ENCODE results near the gene CPS1. TPM values are rescaled to one million over a fixed set of nuclear protein-coding genes. Genes with fewer than 3 reads are reported as not detected.

Gene CPS1
- total RNA-seq, 1 donor from 2014 or later: 0.75 TPM

- no peak for ATAC-seq (ENCODE audit: low read depth)
Measured at GRCh38 chr2:210642333-210642732, 85.9 kb downstream of the CPS1 start.

GRCh38 chr2:210647151-210647550 lies 90.8 kb downstream of the CPS1 start:
- intact Hi-C loops (cut with micrococcal nuclease): no loop called here
- H3K27me3 Mint-ChIP-seq: no peaks in the 10 kb centered on the region
- H3K4me3 Mint-ChIP-seq: no peak overlapping the region
- no peaks in the 10 kb centered on the region for H3K9me3 Mint-ChIP-seq
- ChIA-PET CTCF (no interaction called here), POLR2A (no interaction called here)
- ATAC-seq (ENCODE audit: low read depth): no peak
- TF ChIP-seq CTCF (IDR thresholded peaks at IDR 0.05): no peak
- DNase-seq: no peak
- H3K4me1 Mint-ChIP-seq: no peaks in the 10 kb centered on the region
- no peaks in the 10 kb centered on the region for H3K36me3 Mint-ChIP-seq (ENCODE audit: low read depth)
- H3K27ac Mint-ChIP-seq: no peak overlapping the region

More at GRCh38 chr2:210642333-210642732, 85.9 kb downstream of the CPS1 start:
- DNase-seq: no peak
- ChIA-PET CTCF (no interaction called here), POLR2A (no interaction called here)
- peaks cover 3% of the 10 kb centered on the region for H3K9me3 Mint-ChIP-seq
- H3K4me3 Mint-ChIP-seq: no peak overlapping the region
- no peak overlapping the region for H3K27ac Mint-ChIP-seq
- H3K4me1 Mint-ChIP-seq: no peaks in the 10 kb centered on the region
- TF ChIP-seq CTCF (IDR thresholded peaks at IDR 0.05): no peak
- H3K36me3 Mint-ChIP-seq (ENCODE audit: low read depth): no peaks in the 10 kb centered on the region
- intact Hi-C loops (cut with micrococcal nuclease): no loop called here
- no peaks in the 10 kb centered on the region for H3K27me3 Mint-ChIP-seq

GRCh38 chr2:210654091-210654490 lies 97.7 kb downstream of the CPS1 start:
- ChIA-PET CTCF (no interaction called here), POLR2A (no interaction called here)
- no peaks in the 10 kb centered on the region for H3K9me3 Mint-ChIP-seq
- H3K36me3 Mint-ChIP-seq (ENCODE audit: low read depth): no peaks in the 10 kb centered on the region
- no peaks in the 10 kb centered on the region for H3K4me1 Mint-ChIP-seq
- TF ChIP-seq CTCF (IDR thresholded peaks at IDR 0.05): no peak
- no peak overlapping the region for H3K4me3 Mint-ChIP-seq
- no peak overlapping the region for H3K27ac Mint-ChIP-seq
- DNase-seq (no peak), ATAC-seq (ENCODE audit: low read depth) (no peak)
- no peaks in the 10 kb centered on the region for H3K27me3 Mint-ChIP-seq
- intact Hi-C loops (cut with micrococcal nuclease): no loop called here

GRCh38 chr2:210655229-210655975 lies 99.0 kb downstream of the CPS1 start:
- no peak for ATAC-seq (ENCODE audit: low read depth)
- intact Hi-C loops (cut with micrococcal nuclease): no loop called here
- H3K9me3 Mint-ChIP-seq: peaks cover 4% of the 10 kb centered on the region
- no peaks in the 10 kb centered on the region for H3K4me1 Mint-ChIP-seq
- no peak for DNase-seq
- ChIA-PET POLR2A (no interaction called here), CTCF (no interaction called here)
- TF ChIP-seq CTCF (IDR thresholded peaks at IDR 0.05): no peak
- H3K27me3 Mint-ChIP-seq: no peaks in the 10 kb centered on the region
- H3K27ac Mint-ChIP-seq: no peak overlapping the region
- H3K36me3 Mint-ChIP-seq (ENCODE audit: low read depth): no peaks in the 10 kb centered on the region
- no peak overlapping the region for H3K4me3 Mint-ChIP-seq

GRCh38 chr2:210657874-210658273 lies 101.5 kb downstream of the CPS1 start:
- Mint-ChIP-seq H3K27ac (no peak overlapping the region), H3K9me3 (peaks cover 5% of the 10 kb centered on the region), H3K4me1 (no peaks in the 10 kb centered on the region), H3K36me3 (ENCODE audit: low read depth) (no peaks in the 10 kb centered on the region), H3K4me3 (no peak overlapping the region), H3K27me3 (no peaks in the 10 kb centered on the region)
- no peak for TF ChIP-seq CTCF (IDR thresholded peaks at IDR 0.05)
- ChIA-PET CTCF (no interaction called here), POLR2A (no interaction called here)
- intact Hi-C loops (cut with micrococcal nuclease): no loop called here
- no peak for ATAC-seq (ENCODE audit: low read depth)
- no peak for DNase-seq

Measured in activated B cell treated with CpG ODN at 0.5 μM for 24 hours (primary cell).